IPS-11a (cell line): Measurements from ENCODE around the gene VANGL2.

ENCODE experiments used
- H3K4me3 ChIP-seq: one replicate; pipeline ENCODE4 v1.5.1; 2013; ENCODE audit warnings: low read depth, low read length, control low read depth

The VANGL2 gene

DNA sequence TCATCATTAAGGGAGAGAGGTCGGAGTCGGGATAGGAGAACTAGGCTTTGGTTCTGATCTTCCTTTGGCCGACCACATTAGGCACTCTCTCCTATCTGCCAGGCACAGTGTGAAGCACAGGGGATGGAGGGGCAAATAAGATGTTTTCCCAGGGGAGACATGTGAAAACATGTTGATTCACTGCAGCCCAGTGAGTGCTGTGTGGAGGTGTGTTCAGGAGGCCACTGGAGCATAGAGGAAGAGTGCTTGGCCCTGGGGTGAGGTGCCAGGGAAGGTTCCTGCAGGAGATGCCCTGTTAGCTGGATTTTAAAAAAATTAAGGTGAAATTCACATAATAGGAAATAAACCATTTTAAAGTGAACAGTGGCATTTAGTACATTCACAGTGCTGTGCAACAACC, 3.7 kb downstream of the VANGL2 start:
- H3K4me3 ChIP-seq: no peak overlapping the region

DNA sequence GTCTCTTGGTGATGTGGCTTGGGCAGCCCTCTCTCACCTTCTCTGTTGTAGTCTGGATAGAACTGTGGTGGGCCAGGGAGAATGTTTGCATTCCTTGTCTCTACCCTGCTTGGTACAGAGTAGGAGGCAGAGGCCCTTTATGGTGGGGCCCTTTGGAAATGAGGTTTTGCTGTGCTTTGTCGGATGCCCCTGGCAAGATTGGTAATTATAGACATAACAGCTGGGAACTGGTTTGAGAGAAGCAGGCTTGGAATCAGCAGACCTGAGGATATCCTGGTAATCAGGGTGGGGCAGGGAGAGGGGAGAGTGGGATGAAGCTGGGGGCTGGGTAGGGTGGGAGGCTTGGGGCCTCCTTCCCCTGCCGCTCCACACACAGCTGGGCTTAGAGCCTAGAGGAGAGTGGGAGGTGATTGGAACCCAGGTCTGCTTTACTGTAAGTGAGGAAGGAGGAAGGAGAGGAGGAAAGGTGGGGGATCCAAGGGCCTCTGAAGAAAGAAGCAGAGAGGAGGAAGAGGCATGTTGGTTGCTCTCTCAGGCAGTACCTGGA, 5.0 kb downstream of the VANGL2 start:
- H3K4me3 ChIP-seq: no peak overlapping the region

DNA sequence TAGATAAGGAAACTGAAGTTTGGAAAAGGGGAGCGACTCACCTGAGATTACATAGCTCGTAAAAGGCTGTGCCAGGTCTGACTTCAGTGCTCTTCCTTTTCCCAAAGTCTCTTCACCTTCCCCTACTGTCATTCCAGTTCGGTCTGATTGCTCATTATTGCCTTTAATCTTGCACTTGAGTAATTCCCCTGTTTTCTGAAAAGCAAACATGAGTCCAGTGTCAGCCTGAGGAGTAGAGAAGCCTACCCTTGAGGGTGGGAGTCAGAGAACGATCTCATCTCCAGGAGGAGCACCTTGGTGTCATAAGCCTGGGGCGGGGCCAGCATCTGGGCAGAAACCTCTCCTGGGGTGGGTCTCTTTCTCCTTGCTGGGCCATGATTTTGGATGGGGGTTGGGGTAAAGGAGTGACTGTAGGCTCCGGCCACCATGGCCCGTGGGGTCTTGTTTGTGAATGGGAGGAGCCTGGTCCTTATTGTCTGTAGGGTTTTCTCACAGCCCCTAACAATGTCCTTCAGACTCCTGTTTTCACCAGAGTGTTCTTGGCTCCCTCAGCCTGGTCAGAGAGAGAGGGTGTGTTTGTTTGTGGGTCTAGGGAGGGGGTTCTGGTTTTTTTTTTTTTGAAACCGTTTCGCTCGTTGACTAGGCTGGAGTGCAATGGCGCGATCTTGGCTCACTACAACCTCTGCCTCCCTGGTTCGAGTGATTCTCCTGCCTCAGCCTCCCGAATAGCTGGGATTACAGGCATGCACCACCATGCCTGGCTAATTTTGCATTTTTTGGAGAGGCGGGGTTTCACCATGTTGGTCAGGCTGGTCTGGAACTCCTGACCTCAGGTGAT, 6.0 kb downstream of the VANGL2 start:
- H3K4me3 ChIP-seq: no peak overlapping the region

DNA sequence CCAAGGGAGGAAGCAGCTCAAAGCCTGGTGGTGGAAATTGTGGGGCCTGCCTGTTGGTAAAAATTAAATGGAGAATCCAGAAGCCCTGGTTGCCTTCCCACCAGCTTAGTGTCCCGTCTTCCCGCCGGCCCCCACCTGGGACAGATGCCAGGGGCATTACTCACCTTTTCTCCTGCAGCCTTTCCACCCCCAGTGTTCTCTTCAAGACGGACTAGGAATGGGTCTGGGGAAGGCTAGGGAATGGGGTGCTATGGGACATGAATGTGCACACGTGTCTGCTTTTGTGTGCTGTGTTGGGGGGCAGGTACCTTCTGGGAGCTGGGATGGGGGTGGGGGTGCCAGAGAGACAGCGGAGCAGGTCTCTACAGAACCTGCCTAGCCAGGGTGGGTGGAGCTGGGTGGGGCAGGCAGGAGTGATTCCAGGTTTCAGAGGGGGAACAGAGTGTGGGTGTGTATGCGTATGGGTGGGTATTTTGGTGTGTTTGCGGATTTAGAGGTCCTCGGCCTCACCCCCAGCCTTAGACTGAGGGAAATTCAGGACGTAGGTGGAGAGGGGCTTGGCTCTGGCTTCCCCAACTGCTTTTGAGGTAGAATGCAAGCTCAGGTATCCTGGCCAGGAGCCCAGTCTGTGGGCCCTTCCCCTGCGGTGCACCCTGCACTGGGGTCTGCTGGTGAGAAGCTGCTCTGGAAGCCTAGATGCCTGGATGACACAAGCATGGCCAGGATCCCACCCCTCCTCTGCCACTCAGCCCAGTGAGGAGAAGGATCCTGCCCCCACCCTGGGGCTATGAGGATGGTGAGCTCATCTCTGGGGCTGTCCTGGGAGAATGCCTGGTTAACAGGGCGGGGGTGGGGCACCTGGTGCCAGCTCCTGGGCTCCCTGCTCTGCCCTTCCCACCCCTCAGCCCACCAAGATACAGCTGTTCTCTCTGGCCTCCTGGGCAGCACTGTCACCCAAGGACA, 7.8 kb downstream of the VANGL2 start:
- H3K4me3 ChIP-seq: no peak overlapping the region

DNA sequence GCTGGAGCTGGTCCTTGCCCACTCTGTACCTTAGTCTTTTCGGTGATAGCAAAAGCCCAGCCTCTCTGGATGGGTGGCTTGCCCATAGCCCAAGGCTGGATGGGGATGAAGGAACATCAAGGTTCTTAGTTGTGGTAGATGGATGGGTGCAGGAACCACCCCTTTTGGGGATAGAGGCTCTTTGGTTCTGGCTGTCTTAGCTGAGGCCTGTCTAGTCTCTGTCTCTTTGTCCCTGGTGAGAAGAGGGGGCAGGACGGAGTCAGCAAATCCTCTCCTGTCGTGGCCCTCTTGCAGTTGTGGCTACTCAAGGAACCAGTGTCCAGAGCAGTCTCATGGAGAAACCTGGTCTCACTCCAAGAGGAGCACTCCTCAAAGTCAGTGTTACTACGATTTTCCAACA, 8.5 kb downstream of the VANGL2 start:
- no peak overlapping the region for H3K4me3 ChIP-seq

DNA sequence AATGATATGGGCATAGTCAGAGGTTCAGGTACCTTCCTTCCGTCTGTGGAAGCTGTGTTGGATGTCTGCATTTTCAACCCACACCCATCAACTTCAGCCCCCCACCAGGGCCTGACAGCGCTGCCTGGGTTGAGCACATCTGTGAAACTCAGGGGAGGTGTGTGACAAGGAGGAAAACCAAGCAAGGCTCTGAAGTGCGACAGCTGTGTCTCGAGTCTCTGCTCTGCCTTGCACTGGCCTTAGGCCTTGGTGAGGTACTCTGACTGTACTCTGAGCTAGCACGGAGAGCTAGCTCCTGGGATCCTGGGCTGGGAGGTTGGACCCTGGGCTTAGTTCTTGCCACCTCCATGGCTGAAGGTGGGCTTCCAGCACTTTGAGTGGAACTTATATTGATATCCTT, 9.1 kb downstream of the VANGL2 start:
- H3K4me3 ChIP-seq: no peak overlapping the region

DNA sequence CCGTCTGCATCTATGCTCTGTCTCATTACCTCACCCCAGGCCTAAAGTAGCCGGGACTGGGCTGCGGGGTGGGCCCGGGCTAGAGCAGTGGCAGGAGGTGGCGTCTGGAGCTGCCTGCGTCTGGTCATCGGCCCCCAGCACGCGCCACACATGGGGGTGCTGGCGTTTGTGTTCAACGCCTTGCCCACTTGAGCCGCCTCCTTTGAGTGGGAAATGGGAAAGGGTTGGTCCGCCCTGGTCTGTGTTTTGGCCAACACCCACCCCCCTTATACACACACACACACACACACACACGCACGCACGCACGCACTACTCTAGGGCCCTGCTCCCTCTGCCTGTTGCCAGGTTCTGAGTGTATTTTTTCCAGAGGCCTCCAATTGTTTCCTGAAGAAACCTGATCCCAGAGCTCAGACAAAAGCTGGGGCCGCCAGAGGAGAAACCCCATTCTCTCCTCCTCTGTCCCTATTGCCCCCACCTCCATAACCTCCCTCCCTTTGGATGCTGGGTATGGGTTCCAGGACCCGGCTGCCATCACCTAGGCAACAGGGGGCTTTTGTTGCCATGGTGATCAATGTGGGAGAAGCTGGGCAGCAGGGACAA, 10.1 kb downstream of the VANGL2 start:
- no peak overlapping the region for H3K4me3 ChIP-seq

DNA sequence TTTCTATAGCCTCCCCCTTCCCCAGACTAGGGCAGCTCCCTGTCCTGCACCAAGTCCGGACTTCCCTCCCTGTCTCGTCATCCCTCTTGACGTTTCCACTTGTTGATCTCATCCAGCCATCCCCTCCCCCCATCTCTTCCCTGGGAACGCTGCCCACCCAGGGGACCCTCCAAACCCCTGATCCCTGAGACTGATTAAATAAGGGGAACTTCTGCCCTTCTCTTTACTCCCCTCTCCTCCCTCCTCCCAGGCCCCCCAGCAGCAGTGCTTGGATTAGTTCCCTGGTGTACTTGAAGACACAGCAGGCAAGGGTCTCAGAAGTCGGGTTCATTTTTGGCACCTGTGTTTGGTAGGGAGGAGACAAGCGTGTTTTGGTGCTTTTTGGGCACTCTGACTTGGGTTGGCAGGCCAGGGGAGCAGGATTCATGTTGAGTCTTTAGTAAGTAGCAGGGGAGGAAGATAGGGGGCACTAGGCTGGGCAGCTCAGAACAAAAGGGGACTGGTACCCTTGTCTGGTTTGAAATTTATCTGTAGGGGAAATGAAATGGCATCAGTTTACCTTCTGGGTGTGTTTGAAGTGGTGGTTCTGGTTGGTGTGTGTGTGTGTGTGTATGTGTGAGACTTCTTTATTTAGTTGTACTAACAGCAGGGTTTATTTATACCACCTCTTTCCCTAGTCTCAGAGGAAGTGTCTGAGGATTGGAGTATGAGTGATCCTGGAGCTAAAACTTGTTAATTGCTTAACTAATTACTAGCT, 11.1 kb downstream of the VANGL2 start:
- no peak overlapping the region for H3K4me3 ChIP-seq

DNA sequence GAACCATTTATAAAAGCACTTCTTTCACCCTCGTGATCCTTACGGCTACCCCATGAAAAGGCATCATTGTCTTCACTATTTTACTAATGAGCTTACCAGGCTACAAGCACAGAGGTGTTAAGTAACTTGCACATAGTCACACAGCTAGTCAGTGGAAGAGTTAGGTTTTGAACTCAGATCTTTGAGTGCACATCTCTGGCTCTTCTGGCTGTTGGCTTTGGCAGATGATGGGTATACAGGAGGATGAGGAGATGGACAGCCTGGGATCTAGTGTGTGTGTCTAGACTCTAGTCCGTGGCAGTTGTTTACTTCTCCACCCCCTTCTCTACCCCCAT, 11.6 kb downstream of the VANGL2 start:
- no peak overlapping the region for H3K4me3 ChIP-seq

DNA sequence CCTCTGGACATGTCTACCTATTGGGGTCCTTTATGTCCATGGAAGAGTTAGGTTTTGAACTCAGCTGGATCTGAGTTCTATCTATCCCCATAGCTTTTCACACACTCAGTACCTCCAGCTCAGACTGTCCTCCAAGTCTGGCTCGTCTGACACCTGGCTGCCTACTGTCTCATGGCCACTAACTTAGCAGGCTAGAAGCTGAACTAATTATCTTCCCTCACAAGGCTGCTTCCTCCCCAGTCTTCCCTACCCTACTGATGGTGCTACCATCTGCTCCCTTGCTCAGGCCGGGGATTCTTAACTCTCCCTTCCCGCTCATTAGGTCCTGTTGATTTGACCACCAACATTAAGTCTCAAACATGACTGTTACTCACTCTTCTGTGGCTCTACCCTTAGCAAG, 13.4 kb downstream of the VANGL2 start:
- no peak overlapping the region for H3K4me3 ChIP-seq

DNA sequence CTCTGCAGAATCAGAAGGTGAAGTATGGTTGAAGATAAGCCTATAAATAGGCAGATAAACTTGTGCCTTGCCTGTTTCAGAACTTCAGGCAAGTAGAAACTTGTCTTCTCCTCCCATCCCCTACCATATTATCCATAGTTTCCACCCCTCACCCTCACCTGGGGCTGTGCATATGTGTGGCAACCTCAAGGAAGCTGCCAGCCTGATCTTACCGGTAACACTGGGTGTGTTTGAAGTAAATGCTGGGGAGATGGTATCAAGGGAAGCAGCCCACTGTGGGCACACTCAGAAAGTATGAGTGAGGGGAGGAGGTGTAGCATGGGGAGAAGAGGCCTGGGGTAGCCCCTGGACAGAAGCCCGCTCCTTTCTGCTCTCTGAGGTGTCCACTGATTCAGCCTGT, 14.5 kb downstream of the VANGL2 start:
- H3K4me3 ChIP-seq: no peak overlapping the region

DNA sequence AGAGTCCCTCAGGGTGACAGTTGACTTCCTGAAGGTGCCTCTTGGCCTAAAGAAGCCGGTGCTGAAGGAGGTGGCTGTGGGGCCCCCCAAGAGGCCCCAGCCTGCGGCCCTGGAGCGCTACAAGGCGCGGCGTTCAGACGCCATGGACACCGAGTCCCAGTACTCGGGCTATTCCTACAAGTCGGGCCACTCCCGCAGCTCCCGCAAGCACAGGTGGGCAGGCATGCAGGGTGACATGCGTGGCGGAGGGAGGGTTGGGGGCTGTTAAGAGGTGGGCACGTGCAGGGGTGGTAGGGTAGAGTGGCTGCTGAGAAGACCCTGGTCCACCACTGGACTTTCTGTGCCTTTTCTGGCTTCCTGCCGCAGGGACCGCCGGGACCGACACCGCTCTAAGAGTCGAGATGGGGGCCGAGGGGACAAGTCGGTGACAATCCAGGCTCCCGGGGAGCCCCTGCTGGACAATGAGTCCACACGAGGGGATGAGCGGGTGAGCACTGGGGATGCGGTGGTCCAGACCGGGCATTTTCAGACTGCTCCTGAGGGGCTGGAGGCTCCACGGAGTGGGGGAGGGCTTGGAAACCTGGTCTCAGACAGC, 15.4 kb downstream of the VANGL2 start:
- no peak overlapping the region for H3K4me3 ChIP-seq

DNA sequence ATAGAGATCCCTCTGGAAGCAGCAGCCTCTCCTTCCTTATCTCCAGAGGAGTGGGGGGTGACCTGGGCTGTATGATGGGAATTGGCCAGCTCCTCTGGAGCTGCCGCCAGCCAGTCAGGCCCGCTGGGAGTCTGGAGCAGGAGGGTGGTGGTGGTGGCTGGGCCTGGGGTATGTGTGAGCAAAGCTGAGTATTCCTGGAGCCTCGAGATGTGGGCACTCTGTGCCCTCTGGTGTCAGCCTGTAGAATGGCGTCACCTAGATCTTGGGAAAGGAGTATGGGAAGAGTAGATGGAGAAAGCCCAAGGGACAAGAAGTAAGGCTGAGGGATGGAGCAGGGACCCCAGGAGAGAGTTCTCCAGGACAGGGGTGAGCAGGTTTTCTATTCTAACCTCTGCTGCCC, 16.0 kb downstream of the VANGL2 start:
- no peak overlapping the region for H3K4me3 ChIP-seq

DNA sequence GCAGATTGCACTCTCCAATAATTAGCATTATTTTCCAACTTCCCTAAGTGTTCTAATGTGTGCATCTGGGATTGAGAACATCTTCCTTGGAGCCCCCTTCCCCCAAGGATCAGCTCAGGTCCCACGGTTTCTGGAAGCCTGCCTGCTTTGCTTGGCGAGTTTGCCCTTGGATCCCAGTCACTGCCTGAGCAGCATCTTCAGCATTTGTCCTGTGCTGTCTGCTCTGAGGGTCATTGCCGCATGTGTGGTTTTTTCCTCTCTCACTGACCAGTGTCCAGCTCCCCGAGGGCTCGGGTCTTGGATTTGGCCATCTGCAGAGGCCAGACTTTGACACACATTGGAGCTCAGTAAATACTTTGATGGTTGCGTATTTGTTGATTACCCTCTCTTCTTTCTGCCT, 18.1 kb downstream of the VANGL2 start:
- no peak overlapping the region for H3K4me3 ChIP-seq

DNA sequence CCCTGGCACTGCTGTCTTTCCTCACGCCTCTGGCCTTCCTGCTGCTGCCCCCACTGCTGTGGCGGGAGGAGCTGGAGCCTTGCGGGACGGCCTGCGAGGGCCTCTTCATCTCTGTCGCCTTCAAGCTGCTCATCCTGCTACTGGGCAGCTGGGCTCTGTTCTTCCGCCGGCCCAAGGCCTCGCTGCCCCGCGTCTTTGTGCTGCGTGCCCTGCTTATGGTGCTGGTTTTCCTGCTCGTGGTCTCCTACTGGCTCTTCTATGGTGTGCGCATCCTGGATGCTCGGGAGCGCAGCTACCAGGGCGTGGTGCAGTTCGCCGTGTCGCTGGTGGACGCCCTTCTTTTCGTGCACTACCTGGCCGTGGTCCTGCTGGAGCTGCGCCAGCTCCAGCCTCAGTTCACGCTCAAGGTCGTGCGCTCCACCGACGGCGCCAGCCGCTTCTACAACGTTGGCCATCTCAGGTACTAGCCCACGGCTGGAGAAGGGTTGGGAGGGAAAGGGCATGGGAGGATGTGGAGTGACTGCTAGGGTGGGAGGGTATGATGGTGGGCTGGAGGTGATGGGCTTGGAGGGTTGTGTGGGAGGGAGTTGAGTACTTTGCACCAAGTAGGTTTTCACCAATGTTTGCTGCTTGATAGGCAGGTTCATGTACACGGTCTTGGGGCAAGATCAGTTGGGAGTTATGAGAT, 18.9 kb downstream of the VANGL2 start:
- H3K4me3 ChIP-seq: no peak overlapping the region

DNA sequence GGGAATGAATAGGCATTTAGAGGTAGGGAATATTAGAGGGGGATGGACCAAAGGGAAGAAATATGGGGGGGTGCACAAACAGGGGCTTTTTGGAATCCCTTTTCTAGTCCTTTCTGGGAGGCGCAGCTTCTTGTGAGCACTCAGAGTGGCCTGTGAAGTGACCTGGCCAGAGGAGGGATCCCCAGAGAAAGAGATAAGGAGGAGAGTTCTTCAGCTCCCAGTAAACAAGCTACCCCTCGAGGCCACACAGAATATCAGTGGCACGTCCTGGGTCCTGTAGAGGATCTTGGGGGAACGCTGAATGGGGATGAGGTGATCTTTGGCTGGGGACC, 19.4 kb downstream of the VANGL2 start:
- no peak overlapping the region for H3K4me3 ChIP-seq

DNA sequence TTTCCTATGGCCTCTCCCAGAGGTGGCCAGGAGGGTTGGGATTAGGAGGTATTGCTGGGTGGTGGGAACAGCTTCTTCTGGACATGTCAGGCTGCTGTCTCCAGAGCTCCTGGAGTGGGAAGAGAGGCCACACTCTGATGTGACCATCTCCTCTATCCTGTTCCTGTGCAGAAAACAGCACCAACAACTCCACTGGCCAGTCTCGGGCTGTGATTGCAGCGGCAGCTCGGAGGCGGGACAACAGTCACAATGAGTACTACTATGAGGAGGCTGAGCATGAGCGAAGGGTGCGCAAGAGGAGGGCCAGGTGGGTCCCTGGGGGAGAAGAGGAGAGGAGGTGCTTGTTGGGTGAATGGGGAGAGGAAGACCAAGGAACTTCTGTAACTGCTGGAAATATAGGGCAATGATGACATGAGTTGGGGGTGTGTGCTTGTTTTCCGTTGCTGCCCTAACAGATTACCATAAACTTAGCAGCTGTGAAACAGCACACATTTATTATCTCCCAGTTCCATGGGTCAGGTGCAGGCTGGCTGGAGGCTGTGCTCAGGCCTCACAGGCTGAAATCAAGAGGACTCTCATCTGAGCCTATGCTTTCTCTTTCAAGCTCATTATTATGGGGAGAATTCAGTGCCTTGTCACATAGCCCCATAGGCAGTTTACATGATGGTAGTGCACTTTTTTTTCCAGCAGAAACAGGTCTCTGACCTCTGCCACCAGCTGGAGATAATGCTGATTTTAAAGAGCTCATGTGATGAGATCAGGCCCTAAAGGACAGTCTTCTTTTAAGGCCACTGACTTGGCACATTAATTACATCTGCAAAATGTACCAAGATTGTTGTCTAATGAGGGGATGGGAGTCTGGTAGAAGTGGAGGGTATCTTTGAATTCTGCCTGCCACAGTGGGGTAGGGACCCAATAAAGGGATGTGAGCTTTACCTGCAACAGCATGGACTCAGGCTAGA, 20.8 kb downstream of the VANGL2 start:
- no peak overlapping the region for H3K4me3 ChIP-seq

DNA sequence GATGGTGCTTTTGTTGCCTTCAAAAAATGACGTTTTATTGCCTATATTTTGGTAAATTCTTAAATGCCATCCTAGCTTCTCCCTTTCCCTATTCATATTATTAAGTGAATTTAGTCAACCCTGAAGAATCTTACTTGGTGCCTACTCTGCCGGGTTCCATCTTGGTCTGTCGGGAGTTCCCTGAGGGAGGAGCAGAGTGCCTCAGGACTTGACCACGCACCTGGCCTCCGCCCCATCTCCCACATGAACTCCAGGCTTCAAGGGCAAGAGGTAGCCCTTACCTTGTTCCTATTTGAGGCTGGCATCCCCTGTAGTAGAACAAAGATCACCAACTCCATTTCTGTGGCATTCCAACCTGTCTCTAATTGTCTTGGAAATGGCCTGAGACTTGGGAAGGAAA, 21.5 kb downstream of the VANGL2 start:
- H3K4me3 ChIP-seq: no peak overlapping the region

DNA sequence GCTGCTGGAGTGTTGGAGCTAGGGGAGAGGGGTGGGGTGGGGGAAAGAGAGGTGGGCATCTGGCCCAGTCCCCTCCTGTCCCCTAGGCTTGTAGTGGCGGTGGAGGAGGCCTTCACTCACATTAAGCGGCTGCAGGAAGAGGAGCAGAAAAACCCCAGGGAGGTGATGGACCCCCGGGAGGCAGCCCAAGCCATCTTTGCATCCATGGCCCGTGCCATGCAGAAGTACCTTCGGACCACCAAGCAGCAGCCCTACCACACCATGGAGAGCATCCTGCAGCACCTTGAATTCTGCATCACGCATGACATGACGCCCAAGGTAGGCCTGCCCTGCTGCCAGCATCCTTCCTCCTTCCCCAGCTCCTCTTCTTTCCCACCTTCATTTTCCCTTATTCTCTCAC, 23.6 kb downstream of the VANGL2 start:
- no peak overlapping the region for H3K4me3 ChIP-seq
